H7 (cell line): ENCODE data around the gene SLC39A8. TPM values are rescaled to one million over a fixed set of nuclear protein-coding genes. Genes with fewer than 3 reads are reported as not detected.
"Not testable (repeated sequence)": the region's sequence is repeated elsewhere in the genome, so short reads cannot be mapped to it uniquely, and the experiment has no call there.

Source experiments
- DNase-seq: peaks from one replicate; pipeline ENCODE4 v3.0.0; 2012
- H3K27me3 ChIP-seq: 2 replicates; pipeline ENCODE4 v1.6.0; 2011; ENCODE audit warnings: mild to moderate bottlenecking, low read length; ENCODE audit not compliant: control insufficient read depth, insufficient read depth
- H3K36me3 ChIP-seq: replicated peaks from 2 replicates; pipeline ENCODE4 v1.5.1; 2011; ENCODE audit warnings: low read length; ENCODE audit not compliant: control insufficient read depth, insufficient read depth
- H3K4me3 ChIP-seq: 2 replicates; pipeline ENCODE4 v1.5.1; 2011; ENCODE audit warnings: low read depth, mild to moderate bottlenecking, control low read depth, low read length, moderate library complexity; ENCODE audit not compliant: insufficient read depth
- total RNA-seq: library from RNA; depleted of rRNA; stranded (reverse); fragments of >200 nt; shearing (Covaris generic); gene quantifications from 2 replicates; pipeline ENCODE4 v1.2.3, GENCODE V29; 2014

The SLC39A8 gene
- total RNA-seq, 1 experiment from 2014 or later = 40.0 TPM

DNA sequence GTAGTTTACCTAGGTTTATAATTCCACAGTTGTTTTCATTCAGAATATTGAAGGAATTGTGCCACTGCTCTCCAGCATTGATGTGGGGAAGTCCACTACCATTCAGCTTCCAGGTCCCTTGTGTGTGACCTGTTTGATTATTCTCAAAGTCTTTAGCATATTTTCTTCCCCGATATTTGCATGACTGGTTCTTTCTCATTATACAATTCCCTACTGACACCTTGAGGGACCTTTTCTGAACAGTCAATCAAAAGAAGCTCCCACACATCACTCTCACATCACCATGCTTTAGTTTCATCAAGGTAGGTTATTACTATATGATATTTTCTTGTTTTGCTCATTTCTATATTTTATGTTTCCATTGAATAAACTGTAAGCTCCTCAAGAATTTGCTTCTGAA lies 44.1 kb downstream of the SLC39A8 start:
- H3K36me3 ChIP-seq = no peaks in the 10 kb centered on the region
- H3K27me3 ChIP-seq = no peaks in the 10 kb centered on the region
- DNase-seq = no peak
- no peak overlapping the region for H3K4me3 ChIP-seq

DNA sequence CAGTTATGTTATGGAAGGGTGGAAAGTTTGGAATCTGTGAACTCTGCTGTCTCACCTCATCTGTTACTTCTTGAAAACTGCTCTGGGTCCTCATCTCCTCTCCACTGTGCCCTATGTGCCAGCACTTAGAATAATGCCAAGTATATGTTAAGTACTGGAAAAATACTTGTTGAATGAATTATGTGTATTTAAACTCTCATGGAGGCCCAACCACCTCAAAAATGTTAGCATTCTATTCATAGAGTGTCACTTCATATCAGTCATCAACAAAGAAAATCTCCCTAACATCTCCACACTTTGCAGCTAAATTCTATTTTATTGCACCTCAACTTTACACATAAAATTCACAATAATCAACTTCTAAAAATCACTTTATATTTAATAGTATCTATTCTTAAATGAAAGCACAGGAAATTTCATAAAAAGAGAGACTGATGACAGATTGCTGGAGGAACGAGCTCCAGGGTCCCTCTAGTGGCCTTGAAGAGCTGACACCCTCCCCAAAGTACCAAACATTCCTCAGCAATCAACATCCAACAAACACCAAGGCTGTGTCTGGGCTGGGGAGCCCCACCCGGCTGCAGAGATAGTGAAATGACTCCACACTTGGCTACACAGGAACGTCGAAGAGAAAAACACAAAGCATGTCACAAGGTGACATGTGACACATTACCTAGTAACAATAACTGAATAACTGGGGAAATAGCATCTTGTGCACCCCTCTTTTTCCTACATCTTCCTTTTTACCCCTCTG lies 45.8 kb downstream of the SLC39A8 start:
- Histone ChIP-seq H3K36me3 (no peaks in the 10 kb centered on the region), H3K4me3 (no peak overlapping the region)

DNA sequence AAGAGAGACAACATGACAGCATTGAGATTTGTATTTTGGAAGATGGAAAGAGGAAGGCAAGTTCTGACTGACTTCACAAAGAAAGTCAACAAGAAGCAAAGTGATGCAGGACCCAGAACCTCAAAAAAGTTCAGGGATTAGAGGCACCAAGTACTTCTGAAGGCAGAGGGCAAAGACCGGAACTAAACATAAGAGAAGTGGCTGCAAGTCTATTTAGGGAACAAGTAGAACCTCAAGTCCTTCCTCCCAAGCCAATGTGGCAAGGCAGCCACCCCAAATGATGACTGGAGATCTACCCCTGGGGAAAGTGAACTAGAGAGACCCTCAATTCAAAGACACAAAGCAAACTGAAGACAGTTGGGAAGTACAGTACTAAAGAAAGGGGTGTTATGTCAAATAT lies 46.6 kb downstream of the SLC39A8 start:
- H3K36me3 ChIP-seq = no peaks in the 10 kb centered on the region
- H3K27me3 ChIP-seq = no peaks in the 10 kb centered on the region
- no peak for DNase-seq
- H3K4me3 ChIP-seq = no peak overlapping the region

More for the DNA sequence above, 45.8 kb downstream of the SLC39A8 start:
- no peaks in the 10 kb centered on the region for H3K27me3 ChIP-seq
- peak; percentile 11 for DNase-seq

DNA sequence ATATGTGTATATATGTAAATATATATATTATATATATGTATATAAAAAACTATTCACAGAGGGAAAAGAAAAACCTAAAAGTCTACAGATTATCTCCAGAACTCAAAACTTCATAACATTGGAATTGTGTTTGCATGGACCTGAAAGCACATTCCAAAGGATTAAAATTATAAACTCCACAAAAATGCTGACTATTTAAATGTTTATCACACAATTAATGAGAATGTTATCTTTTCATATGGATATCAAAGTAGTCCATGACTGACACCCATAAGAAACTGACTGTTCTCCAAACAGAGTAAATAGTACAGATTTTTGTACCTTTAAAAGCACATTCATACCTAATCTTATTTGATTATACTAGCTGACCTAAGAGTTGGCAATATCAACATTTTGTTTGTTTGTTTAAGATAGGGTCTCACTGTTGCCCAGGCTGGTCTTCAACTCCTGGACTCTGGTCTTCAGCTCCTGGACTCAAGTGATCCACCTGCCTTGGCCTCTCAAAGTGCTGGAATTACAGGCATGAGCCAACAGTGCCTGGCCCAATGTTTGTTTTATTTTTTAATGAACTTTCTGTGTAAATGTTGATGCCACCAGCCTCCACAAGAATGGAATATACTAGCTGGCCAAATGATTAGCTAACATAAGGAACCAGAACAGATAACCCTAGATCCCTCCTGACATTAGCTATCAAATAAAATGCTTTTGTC lies 50.0 kb downstream of the SLC39A8 start:
- Histone ChIP-seq H3K36me3 (no peaks in the 10 kb centered on the region), H3K4me3 (no peak overlapping the region), H3K27me3 (no peaks in the 10 kb centered on the region)
- no peak for DNase-seq

DNA sequence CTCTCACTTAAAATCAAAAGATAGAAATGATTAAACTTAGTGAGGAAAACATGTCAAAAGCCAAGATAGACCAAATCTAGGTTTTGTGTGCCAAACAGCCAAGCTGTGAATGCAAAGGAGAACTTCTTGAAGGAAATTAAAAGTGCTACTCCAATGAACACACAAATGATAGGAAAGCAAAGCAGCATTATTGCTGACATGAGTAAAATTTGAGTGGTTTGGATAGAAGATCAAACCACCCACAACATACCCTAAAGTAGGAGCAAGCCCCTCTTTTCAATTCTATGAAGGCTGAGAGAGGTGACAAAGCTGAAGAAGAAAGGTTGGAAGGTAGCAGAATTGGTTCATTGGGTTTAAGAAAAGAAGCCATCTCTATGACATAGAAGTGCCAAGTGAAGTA lies 56.8 kb downstream of the SLC39A8 start:
- Histone ChIP-seq H3K4me3 (no peak overlapping the region), H3K36me3 (no peaks in the 10 kb centered on the region), H3K27me3 (no peaks in the 10 kb centered on the region)
- DNase-seq = no peak

DNA sequence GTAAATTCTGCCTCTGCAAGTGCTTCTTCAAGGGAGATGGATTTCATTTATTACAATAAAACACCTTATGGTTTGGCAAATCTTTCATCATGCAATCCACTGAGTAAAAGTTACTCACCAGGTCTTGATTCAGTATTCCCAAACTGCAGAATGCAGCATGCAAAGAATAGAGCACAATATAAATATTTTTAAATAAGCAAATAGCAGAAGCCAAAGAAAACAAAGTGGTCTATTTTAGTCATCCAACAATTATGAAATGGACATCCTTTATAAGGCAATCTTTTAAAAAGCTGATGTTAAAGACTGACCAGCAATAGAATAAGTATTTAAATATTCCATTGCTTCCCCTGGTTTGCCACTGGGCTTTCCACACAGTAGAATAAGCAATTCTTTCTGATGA lies 59.5 kb downstream of the SLC39A8 start:
- no peaks in the 10 kb centered on the region for H3K36me3 ChIP-seq
- H3K27me3 ChIP-seq = no peaks in the 10 kb centered on the region
- no peak overlapping the region for H3K4me3 ChIP-seq
- DNase-seq = no peak

DNA sequence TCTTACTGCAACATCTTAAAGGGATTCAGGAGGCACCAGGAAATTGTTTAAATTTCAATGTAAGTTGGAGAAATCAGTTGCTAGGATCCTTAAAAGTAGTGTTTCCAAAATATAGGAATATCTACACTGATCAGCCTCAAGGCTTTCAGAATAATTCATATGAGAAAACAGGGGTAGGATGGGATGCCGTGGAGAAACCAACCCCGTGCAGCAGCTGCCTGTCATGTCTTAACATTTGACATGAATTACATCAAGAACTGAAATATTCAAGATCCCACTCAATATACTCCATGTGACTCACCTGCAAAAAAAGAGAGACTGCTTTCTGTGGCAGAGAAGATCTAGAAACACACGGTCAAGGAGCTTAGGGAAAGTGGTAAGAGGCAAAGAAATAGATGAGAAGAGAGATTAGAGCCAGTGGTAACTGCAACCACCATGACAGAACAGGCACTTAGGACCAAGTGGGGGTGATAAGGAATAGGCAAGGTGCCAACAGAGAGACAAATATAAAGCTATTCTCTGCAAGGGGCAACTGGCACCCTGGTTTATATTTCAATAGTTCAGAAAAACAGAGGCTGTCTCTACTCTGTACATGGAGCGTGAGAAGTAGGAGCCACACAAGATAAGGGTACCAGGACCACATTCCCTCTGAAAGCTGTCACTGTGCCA lies 64.0 kb downstream of the SLC39A8 start:
- H3K27me3 ChIP-seq = no peaks in the 10 kb centered on the region
- H3K4me3 ChIP-seq = no peak overlapping the region
- H3K36me3 ChIP-seq = no peaks in the 10 kb centered on the region
- no peak for DNase-seq

DNA sequence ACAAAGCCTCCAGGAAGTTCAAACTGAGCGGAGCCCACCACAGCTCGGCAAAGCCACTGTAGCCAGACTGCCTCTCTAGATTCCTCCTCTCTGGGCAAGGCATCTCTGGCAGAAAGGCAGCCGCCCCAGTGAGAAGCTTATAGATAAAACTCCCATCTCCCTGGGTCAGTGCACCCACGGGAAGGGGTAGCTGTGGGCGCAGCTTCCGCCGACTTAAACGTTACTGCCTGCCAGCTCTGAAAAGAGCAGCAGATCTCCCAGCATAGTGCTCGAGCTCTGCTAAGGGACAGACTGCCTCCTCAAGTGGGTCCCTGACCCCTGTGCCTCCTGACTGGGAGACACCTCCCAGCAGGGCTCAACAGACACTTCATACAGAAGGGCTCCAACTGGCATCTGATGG lies 72.0 kb downstream of the SLC39A8 start:
- H3K4me3 ChIP-seq, DNase-seq, H3K27me3 ChIP-seq, H3K36me3 ChIP-seq: not testable (repeated sequence)

DNA sequence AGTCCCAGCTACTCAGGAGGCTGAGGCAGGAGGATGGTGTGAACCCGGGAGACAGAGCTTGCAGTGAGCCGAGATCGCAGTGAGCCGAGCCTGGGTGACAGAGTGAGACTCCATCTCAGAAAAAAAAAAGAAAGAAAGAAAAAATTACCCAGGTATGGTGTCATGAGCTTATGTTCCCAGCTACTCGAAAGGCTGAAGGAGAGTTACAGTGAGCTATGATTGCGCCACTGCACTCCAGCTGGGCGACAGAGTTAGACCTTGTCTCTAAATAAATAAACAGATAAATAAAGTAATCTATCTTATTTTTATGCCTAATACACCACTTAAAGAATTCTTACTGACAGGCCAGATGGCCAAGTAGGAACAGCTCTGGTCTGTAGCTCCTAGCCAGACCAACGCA lies 73.0 kb downstream of the SLC39A8 start:
- no peaks in the 10 kb centered on the region for H3K27me3 ChIP-seq
- no peaks in the 10 kb centered on the region for H3K36me3 ChIP-seq
- no peak overlapping the region for H3K4me3 ChIP-seq
- DNase-seq = no peak

DNA sequence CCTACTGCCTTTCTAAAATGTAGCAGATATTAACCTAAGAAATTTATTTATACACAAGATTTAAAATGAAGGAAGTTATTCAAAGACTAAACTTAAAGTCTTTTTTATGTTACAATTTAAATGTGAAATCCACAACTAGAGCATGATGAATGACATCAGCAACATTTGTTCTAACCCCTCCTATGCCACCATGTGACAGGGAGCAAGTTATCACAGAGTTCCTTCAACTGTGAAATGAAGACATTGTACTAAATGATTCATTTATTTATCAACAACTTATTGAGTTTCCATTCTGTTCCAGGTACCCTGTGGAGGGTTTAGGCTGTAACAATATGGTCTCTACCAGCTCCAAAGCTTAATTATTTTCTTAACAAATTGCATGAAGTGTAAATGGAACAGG lies 76.9 kb downstream of the SLC39A8 start:
- Histone ChIP-seq H3K27me3 (no peaks in the 10 kb centered on the region), H3K36me3 (no peaks in the 10 kb centered on the region), H3K4me3 (no peak overlapping the region)
- DNase-seq = no peak

DNA sequence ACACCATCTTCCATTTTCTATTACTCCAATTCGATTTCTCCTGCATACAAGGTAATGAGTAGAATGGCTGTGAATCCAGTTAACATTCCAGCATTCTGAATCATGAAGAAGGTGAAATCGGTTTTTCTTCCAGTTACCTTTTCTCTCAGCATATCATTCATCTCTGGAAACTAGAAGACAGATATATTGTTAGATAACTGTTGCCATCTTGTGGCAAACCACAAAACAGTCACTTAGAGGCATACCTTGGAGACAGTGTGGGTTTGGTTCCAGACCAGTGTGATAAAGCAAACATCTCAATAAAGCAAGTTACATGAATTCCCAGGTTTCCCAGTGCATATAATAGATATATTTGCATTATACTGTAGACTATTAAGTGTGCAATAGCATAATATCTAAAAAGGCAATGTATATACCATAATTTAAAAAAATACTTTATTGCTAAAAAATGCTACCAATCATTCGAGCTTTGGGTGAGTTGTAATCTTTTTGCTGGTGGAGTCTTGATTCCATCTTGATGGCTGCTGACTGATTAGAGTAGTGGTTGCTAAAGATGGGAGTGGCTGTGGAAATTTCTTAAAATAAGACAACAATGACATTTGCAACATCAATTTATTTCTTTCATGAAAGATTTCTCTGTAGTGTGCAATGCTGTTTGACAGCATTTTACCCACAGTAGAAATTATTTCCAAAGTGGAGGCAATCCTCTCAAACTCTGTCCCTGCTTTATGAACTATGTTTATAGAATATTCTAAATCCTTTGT lies 82.1 kb downstream of the SLC39A8 start:
- no peaks in the 10 kb centered on the region for H3K36me3 ChIP-seq
- no peak overlapping the region for H3K4me3 ChIP-seq
- peak; percentile 37 for DNase-seq
- H3K27me3 ChIP-seq = no peaks in the 10 kb centered on the region

DNA sequence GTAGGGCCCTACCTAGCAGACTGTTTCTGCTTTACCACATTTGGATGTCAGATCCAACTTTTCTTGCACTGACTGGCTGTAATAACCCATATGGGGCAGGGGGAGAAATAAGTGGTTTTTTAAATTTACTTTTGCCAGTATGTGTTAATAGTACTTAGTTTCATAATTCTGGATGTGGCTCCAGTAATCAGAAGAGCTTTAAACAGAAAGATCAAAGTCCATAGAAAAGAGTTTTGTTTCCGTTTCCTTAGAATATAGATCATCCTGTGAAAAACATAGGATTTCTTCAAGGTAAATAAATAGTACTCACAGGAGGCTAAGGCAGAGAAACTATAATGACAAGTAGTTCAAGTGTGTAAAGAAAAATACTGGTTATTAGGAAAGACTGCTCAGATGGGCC lies 85.6 kb downstream of the SLC39A8 start:
- no peaks in the 10 kb centered on the region for H3K27me3 ChIP-seq
- no peak overlapping the region for H3K4me3 ChIP-seq
- no peaks in the 10 kb centered on the region for H3K36me3 ChIP-seq
- DNase-seq = no peak

DNA sequence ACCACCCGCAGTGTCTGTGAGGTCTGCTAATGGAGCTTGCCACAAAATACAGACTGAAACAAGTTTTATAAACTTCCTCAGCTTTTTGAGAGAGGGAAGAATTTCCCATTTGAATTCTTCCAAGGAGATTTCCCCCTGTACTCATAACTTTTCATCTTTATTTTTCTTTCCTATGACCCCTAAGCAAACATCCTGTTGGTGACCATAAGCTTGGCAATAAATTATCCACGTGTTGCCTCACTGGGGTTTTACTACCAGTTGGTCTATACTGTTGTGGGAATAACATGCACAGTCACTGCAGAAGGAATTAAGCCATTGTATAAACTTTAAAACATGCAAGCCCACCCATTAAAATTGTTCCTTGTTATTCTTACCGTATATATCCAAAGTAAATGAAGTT lies 86.2 kb downstream of the SLC39A8 start:
- no peak overlapping the region for H3K4me3 ChIP-seq
- DNase-seq = no peak
- H3K36me3 ChIP-seq = no peaks in the 10 kb centered on the region
- no peaks in the 10 kb centered on the region for H3K27me3 ChIP-seq

DNA sequence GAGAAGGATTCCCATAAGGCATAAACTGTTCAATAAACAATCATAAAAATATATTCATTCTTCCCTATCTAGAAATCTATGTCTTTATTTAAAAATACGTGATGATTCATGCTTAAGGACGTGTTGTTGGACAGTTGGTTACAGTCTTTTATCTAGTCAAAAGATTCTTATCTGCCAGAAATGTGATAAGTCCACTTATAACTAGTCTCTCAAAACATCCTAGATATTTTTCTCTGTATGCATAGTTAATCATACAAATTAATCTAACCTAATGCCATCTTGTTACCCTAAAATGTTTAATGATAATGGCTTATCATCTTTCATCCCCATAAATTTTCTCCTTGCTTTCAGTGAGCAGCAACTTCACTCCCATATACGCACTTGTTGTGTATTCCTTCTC lies 89.0 kb downstream of the SLC39A8 start:
- no peaks in the 10 kb centered on the region for H3K36me3 ChIP-seq
- no peak for DNase-seq
- H3K4me3 ChIP-seq = no peak overlapping the region
- no peaks in the 10 kb centered on the region for H3K27me3 ChIP-seq
